SK-N-SH (cell line): ENCODE results near the gene ARG2. TPM values are rescaled to one million over a fixed set of nuclear protein-coding genes. Genes with fewer than 3 reads are reported as not detected.
A peak's percentile ranks its signal among the peaks of the same experiment; 100 is the strongest.

Source experiments
- CTCF ChIA-PET: fragments of 300-600, 350-600 bp; formaldehyde crosslinking; extraction: SDS; loops from one replicate; lab custom pipeline; 2021; lab: Yijun Ruan, JAX
- POLR2A ChIA-PET: fragments of 350-600 bp; sonication (Branson Sonifier 250); formaldehyde crosslinking; extraction: SDS; loops from one replicate; lab custom pipeline; 2020; ENCODE audit warnings: antibody characterized with exemption, inconsistent platforms; lab: Yijun Ruan, JAX
- DNase-seq: peaks from one replicate; pipeline ENCODE4 v3.0.0; 2012
- H2AFZ ChIP-seq: fragments of 200-600 bp; sonication (generic); 2 replicates; pipeline ENCODE4 v1.8.1; 2016; ENCODE audit warnings: antibody characterized with exemption, mild to moderate bottlenecking, low read depth
- H3F3A ChIP-seq: fragments of 200-600 bp; sonication (generic); replicated peaks from 2 replicates; pipeline ENCODE3; 2016; ENCODE audit warnings: antibody characterized with exemption, mild to moderate bottlenecking; ENCODE audit not compliant: insufficient read depth
- H3K27ac ChIP-seq, 2 experiments: fragments of 200-500 bp in 1 of 2; fragments of 200-600 bp in 1 of 2; sonication (Bioruptor generic) in 1 of 2; sonication (generic), shearing (Covaris generic) in 1 of 2; 2 replicates each; pipeline versions ENCODE4 v1.5.1 to v1.6.1; 2014 to 2016; ENCODE audit warnings: low read depth in 2 of 2, inconsistent platforms in 1 of 2, low read length in 1 of 2, mild to moderate bottlenecking in 1 of 2, mixed read lengths in 1 of 2
- H3K27me3 ChIP-seq: fragments of 200-600 bp; sonication (generic), shearing (Covaris generic); 2 replicates; pipeline ENCODE4 v1.6.1; 2016; ENCODE audit warnings: mixed run types; ENCODE audit not compliant: insufficient read depth
- H3K36me3 ChIP-seq, 2 experiments: fragments of 200-500 bp in 1 of 2; fragments of 200-600 bp in 1 of 2; sonication (Bioruptor generic) in 1 of 2; sonication (generic) in 1 of 2; replicated peaks in 1 of 2; 2 replicates each; pipeline versions ENCODE3 to v1.5.1; 2014 to 2016; ENCODE audit warnings: low read length in 1 of 2, mild to moderate bottlenecking in 1 of 2; ENCODE audit not compliant: insufficient read depth in 2 of 2, control insufficient read depth in 1 of 2
- H3K4me1 ChIP-seq, 2 experiments: fragments of 200-500 bp in 1 of 2; fragments of 200-600 bp in 1 of 2; sonication (Bioruptor generic) in 1 of 2; sonication (generic), shearing (Covaris generic) in 1 of 2; 2 replicates each; pipeline versions ENCODE4 v1.5.1 to v1.6.1; 2014 to 2016; ENCODE audit warnings: low read depth in 1 of 2, low read length in 1 of 2, mixed run types in 1 of 2; ENCODE audit not compliant: insufficient read depth in 2 of 2, control insufficient read depth in 1 of 2
- H3K4me2 ChIP-seq: fragments of 200-600 bp; sonication (generic), shearing (Covaris generic); 2 replicates; pipeline ENCODE4 v1.6.1; 2017; ENCODE audit warnings: mixed run types
- H3K4me3 ChIP-seq, 2 experiments: fragments of 200-500 bp in 1 of 2; fragments of 200-600 bp in 1 of 2; sonication (Bioruptor generic) in 1 of 2; sonication (generic), shearing (Covaris generic) in 1 of 2; 2 replicates each; pipeline versions ENCODE4 v1.5.1 to v1.8.1; 2014 to 2016; ENCODE audit warnings: low read depth in 2 of 2, inconsistent platforms in 1 of 2, low read length in 1 of 2, mild to moderate bottlenecking in 1 of 2, mixed read lengths in 1 of 2, moderate library complexity in 1 of 2
- H3K79me2 ChIP-seq: fragments of 200-600 bp; sonication (generic); 2 replicates; pipeline ENCODE4 v1.8.1; 2017; ENCODE audit warnings: mild to moderate bottlenecking; ENCODE audit not compliant: insufficient read depth
- H3K9ac ChIP-seq: fragments of 200-600 bp; sonication (generic); 2 replicates; pipeline ENCODE4 v1.6.1; 2017; ENCODE audit warnings: mixed run types
- H3K9me2 ChIP-seq: fragments of 200-600 bp; sonication (generic); 2 replicates; pipeline ENCODE4 v1.6.1; 2017; ENCODE audit warnings: mixed run types
- H3K9me3 ChIP-seq: fragments of 200-600 bp; sonication (generic); 2 replicates; pipeline ENCODE4 v1.6.1; 2017; ENCODE audit warnings: mixed run types, mild to moderate bottlenecking, moderate library complexity
- H4K20me1 ChIP-seq: fragments of 200-600 bp; sonication (generic); 2 replicates; pipeline ENCODE4 v1.6.1; 2017; ENCODE audit warnings: mild to moderate bottlenecking, mixed run types; ENCODE audit not compliant: insufficient read depth
- CHD2 ChIP-seq: fragments of 150-350 bp; IDR thresholded peaks from 2 replicates; pipeline ENCODE4 v1.6.1; 2018; ENCODE audit warnings: low read length; ENCODE audit not compliant: partially characterized antibody
- FOSL2 ChIP-seq: IDR thresholded peaks from 2 replicates; pipeline ENCODE4 v1.4.0; 2012; ENCODE audit warnings: low read depth, mild to moderate bottlenecking, moderate library complexity, borderline replicate concordance
- FOXJ3 ChIP-seq: sonication (generic); formaldehyde crosslinking; IDR thresholded peaks from 2 replicates; pipeline ENCODE4 v1.5.1; 2020; ENCODE audit warnings: mild to moderate bottlenecking, missing genetic modification reagents
- GABPA ChIP-seq: IDR thresholded peaks from 2 replicates; pipeline ENCODE4 v1.4.0; 2012; ENCODE audit warnings: low read depth, mild to moderate bottlenecking
- GATA2 ChIP-seq: sonication (generic); formaldehyde crosslinking; IDR thresholded peaks from 2 replicates; pipeline ENCODE4 v1.5.0; 2020; ENCODE audit warnings: mild to moderate bottlenecking, missing genetic modification reagents
- MXI1 ChIP-seq: IDR thresholded peaks from 2 replicates; pipeline ENCODE4 v1.6.1; 2012; ENCODE audit warnings: mild to moderate bottlenecking, low read depth, low read length, improper control_type of control experiment
- PBX3 ChIP-seq: IDR thresholded peaks from 2 replicates; pipeline ENCODE4; 2012
- RAD21 ChIP-seq: IDR thresholded peaks from 2 replicates; pipeline ENCODE4 v1.6.1; 2012; ENCODE audit warnings: mild to moderate bottlenecking, low read length
- RCOR1 ChIP-seq: fragments of 150-350 bp; IDR thresholded peaks from 2 replicates; pipeline ENCODE4 v1.6.1; 2017; ENCODE audit warnings: antibody characterized with exemption, low read length
- RXRA ChIP-seq: IDR thresholded peaks from 2 replicates; pipeline ENCODE4 v1.4.0; 2012; ENCODE audit warnings: low read depth, mild to moderate bottlenecking, borderline replicate concordance
- SIN3A ChIP-seq: IDR thresholded peaks from 2 replicates; pipeline ENCODE4 v1.6.1; 2012; ENCODE audit warnings: low read depth, mild to moderate bottlenecking, low read length, moderate library complexity, borderline replicate concordance
- SMC3 ChIP-seq: IDR thresholded peaks from 2 replicates; pipeline ENCODE4 v1.6.1; 2012; ENCODE audit warnings: low read depth, low read length, improper control_type of control experiment
- TAF1 ChIP-seq: IDR thresholded peaks from 2 replicates; pipeline ENCODE4 v1.6.1; 2012; ENCODE audit warnings: low read depth, mild to moderate bottlenecking, low read length, moderate library complexity, borderline replicate concordance
- YY1 ChIP-seq: IDR thresholded peaks from 2 replicates; pipeline ENCODE4 v1.4.0; 2012; ENCODE audit warnings: low read depth, mild to moderate bottlenecking
- WGBS: methylation state at CpG from one replicate; pipeline ENCODE4 v1.1.6; 2017; ENCODE audit warnings: low lambda C conversion rate; 5-methylcytosine and 5-hydroxymethylcytosine counted together
- polyA plus RNA-seq, 3 experiments: library from polyadenylated mRNA; depleted of rRNA; stranded (reverse); fragments of >200 nt; gene quantifications; 2 replicates each; pipeline ENCODE4 v1.2.3, GENCODE V29; 2012
- TF ChIP-seq, protein P1 (sequence below): IDR thresholded peaks from 2 replicates; pipeline ENCODE4 v1.4.0; 2012; ENCODE audit warnings: low read depth, borderline replicate concordance
- TF ChIP-seq, protein P2 (sequence below): fragments of 200-600 bp; sonication (generic); IDR thresholded peaks from 2 replicates; pipeline ENCODE4 v1.6.1; 2017; ENCODE audit warnings: antibody characterized with exemption, mild to moderate bottlenecking, moderate library complexity
- TF ChIP-seq, protein P3 (sequence below): IDR thresholded peaks from 2 replicates; pipeline ENCODE4 v1.4.0; 2012; ENCODE audit warnings: low read depth

Gene ARG2
- polyA plus RNA-seq, 1 of the 3 experiments (the other 2 are of a cell fraction) = 2.6 TPM

DNA sequence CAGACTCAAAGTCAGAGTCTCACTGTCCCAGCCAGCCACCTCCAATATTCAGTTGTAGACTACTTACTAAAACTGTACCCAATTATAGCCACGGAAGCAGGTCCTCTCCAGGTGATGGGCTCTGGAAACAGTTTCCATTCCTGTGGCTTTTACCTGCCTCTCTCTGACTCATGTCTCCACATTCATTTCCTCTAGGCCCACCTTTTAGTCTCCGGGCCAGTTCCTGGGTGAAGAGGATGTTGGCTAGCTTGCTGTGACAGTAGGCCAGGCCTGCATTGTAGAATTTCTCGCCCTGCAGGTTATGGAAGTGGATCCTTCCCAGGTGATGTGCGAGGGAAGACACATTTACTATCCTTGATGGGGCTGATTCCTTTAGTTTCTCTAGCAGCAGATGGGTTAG lies 70.3 kb downstream of the ARG2 start:
- no peaks in the 10 kb centered on the region for H3K27me3 ChIP-seq
- peaks cover 6 to 12% of the 10 kb centered on the region in 2 experiments; a peak in 2 of 4 replicates for H3K4me1 ChIP-seq
- H3K4me3 ChIP-seq = no peak overlapping the region
- ChIA-PET CTCF (interaction anchor here (1.2 to 6.7 kb wide), 2 partner anchors 14 to 71 kb away, joined by 3 to 42 read pairs; partner anchors contain the start of gene ARG2), POLR2A (no interaction called here)
- TF ChIP-seq CHD2 = no peak
- no peak for TF ChIP-seq MXI1
- no peak for TF ChIP-seq SMC3
- TF ChIP-seq RXRA = no peak
- TF ChIP-seq PBX3 = no peak
- no peak for TF ChIP-seq GABPA
- no peak for TF ChIP-seq TAF1
- TF ChIP-seq, all 33 proteins: peak for 0
- Histone ChIP-seq H3K9ac (no peak overlapping the region), H3F3A (peaks cover 3% of the 10 kb centered on the region), H3K36me3 (peaks cover 55 to 56% of the 10 kb centered on the region in 2 experiments), H2AFZ (no peak overlapping the region), H3K27ac (no peak overlapping the region), H3K79me2 (peaks cover 41% of the 10 kb centered on the region), H3K4me2 (no peak overlapping the region), H3K9me3 (no peaks in the 10 kb centered on the region), H3K9me2 (no peaks in the 10 kb centered on the region), H4K20me1 (peaks cover 17% of the 10 kb centered on the region; the same call in 1 of the 2 replicates)
- 94% methylated on average over 4 of the region's 4 CpGs for WGBS
- DNase-seq = no peak

DNA sequence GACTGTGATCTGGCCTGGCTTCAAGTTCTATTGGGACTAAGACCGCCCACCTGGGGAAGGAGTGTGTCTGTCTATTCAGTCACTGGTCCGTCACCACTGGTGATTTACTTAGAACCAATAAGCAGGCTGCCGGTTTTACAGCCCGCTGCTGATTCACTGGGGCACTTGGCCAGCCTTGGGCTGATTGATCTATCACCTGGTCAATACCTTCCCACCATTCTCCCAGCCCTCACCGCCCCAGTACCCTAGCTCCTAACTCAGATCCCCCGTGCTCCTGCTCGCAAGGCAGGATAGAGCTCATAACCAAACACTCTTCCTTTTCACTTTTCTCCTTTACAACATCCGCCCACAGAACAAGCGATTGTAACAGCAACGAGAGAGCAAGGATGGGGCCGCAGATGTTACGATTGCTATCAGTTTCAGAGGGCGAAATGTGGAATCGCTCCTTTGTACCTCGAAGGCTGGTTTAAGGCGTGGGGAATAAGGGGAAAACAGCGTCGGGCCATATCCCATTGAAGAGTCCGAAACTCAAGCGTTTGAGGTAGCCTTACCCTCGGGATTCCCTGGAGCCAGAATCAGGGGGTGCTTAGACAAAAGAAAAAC lies 75.2 kb downstream of the ARG2 start:
- Histone ChIP-seq H3F3A (peaks cover 4% of the 10 kb centered on the region), H3K36me3 (peaks cover 19 to 29% of the 10 kb centered on the region in 2 experiments), H3K9me2 (no peaks in the 10 kb centered on the region), H3K4me2 (peak overlapping the region; percentile 98), H3K4me3 (peak overlapping the region; percentile 98 to 100), H3K27me3 (no peaks in the 10 kb centered on the region), H3K79me2 (peaks cover 46% of the 10 kb centered on the region), H3K9me3 (no peaks in the 10 kb centered on the region), H3K27ac (peak overlapping the region; percentile 87 to 90), H4K20me1 (peaks cover 17% of the 10 kb centered on the region; the same call in 1 of the 2 replicates), H3K4me1 (peaks cover 6 to 12% of the 10 kb centered on the region in 2 experiments; a peak in 2 of 4 replicates), H3K9ac (peak overlapping the region; percentile 93), H2AFZ (peak overlapping the region; percentile 98)
- no peak for TF ChIP-seq GATA2 (CRISPR knock-in tag)
- no peak for TF ChIP-seq YY1
- TF ChIP-seq SMC3 = no peak
- no peak for TF ChIP-seq SIN3A
- TF ChIP-seq GABPA = no peak
- no peak for TF ChIP-seq FOSL2
- TF ChIP-seq, protein P1, sequence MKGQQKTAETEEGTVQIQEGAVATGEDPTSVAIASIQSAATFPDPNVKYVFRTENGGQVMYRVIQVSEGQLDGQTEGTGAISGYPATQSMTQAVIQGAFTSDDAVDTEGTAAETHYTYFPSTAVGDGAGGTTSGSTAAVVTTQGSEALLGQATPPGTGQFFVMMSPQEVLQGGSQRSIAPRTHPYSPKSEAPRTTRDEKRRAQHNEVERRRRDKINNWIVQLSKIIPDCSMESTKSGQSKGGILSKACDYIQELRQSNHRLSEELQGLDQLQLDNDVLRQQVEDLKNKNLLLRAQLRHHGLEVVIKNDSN = no peak
- TF ChIP-seq MXI1 = peak; percentile 39; the same call in 1 of the 2 replicates
- TF ChIP-seq, protein P2, sequence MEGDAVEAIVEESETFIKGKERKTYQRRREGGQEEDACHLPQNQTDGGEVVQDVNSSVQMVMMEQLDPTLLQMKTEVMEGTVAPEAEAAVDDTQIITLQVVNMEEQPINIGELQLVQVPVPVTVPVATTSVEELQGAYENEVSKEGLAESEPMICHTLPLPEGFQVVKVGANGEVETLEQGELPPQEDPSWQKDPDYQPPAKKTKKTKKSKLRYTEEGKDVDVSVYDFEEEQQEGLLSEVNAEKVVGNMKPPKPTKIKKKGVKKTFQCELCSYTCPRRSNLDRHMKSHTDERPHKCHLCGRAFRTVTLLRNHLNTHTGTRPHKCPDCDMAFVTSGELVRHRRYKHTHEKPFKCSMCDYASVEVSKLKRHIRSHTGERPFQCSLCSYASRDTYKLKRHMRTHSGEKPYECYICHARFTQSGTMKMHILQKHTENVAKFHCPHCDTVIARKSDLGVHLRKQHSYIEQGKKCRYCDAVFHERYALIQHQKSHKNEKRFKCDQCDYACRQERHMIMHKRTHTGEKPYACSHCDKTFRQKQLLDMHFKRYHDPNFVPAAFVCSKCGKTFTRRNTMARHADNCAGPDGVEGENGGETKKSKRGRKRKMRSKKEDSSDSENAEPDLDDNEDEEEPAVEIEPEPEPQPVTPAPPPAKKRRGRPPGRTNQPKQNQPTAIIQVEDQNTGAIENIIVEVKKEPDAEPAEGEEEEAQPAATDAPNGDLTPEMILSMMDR = no peak
- TF ChIP-seq FOXJ3 (CRISPR knock-in tag) = no peak
- peak; percentile 62 for TF ChIP-seq PBX3
- no peak for TF ChIP-seq RCOR1
- TF ChIP-seq, protein P3, sequence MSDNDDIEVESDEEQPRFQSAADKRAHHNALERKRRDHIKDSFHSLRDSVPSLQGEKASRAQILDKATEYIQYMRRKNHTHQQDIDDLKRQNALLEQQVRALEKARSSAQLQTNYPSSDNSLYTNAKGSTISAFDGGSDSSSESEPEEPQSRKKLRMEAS = no peak
- no peak for TF ChIP-seq RAD21
- CTCF ChIA-PET = interaction anchor here (1.0 to 6.7 kb wide), 5 partner anchors 9 to 267 kb away, joined by 3 to 42 read pairs (median 4); partner anchors contain the start of gene ARG2
- POLR2A ChIA-PET = interaction anchor here (1.0 to 1.8 kb wide), 5 partner anchors 9 to 268 kb away, joined by 3 to 11 read pairs (median 5); partner anchors contain the start of genes ARG2 and PIGH
- under 1% methylated on average over 21 of the region's 21 CpGs for WGBS
- peak; percentile 80 for DNase-seq
